GM21360 (cell line): ENCODE data around the gene NDST3.
A peak's percentile ranks its signal among the peaks of the same experiment; 100 is the strongest.

Experiments
- ATAC-seq: cut with Tn5 transposase; IDR thresholded peaks from one replicate; pipeline ENCODE4 v1.9.1; 2021; ENCODE audit warnings: mild to moderate bottlenecking, moderate library complexity; ENCODE audit not compliant: unreplicated experiment

Gene NDST3

GRCh38 chr4:118076958-118077766 is 42.9 kb downstream of the NDST3 start:
- peak; percentile 95 for ATAC-seq

GRCh38 chr4:118077767-118078105 is 43.5 kb downstream of the NDST3 start:
- no peak for ATAC-seq

GRCh38 chr4:118081434-118081833 is 47.1 kb downstream of the NDST3 start:
- no peak for ATAC-seq

- no peak for ATAC-seq
Observed at GRCh38 chr4:118082182-118082581, 47.9 kb downstream of the NDST3 start.

GRCh38 chr4:118085700-118086099 is 51.4 kb downstream of the NDST3 start:
- no peak for ATAC-seq

- ATAC-seq: no peak
Observed at GRCh38 chr4:118086344-118086743, 52.1 kb downstream of the NDST3 start.

- no peak for ATAC-seq
Observed at GRCh38 chr4:118087366-118087765, 53.1 kb downstream of the NDST3 start.

GRCh38 chr4:118099106-118099505 is 64.8 kb downstream of the NDST3 start:
- no peak for ATAC-seq

- ATAC-seq: no peak
Observed at GRCh38 chr4:118102195-118102594, 67.9 kb downstream of the NDST3 start.

- no peak for ATAC-seq
Observed at GRCh38 chr4:118112117-118113046, 78.1 kb downstream of the NDST3 start.

- peak; percentile 96 for ATAC-seq
Observed at GRCh38 chr4:118113220-118113619, 78.9 kb downstream of the NDST3 start.

GRCh38 chr4:118114720-118115119 is 80.4 kb downstream of the NDST3 start:
- ATAC-seq: no peak

GRCh38 chr4:118120120-118120760 is 86.0 kb downstream of the NDST3 start:
- no peak for ATAC-seq

GRCh38 chr4:118124997-118125396 is 90.7 kb downstream of the NDST3 start:
- no peak for ATAC-seq

GRCh38 chr4:118139241-118139640 is 105.0 kb downstream of the NDST3 start:
- ATAC-seq: no peak

GRCh38 chr4:118141240-118141639 is 107.0 kb downstream of the NDST3 start:
- no peak for ATAC-seq

- ATAC-seq: no peak
Observed at GRCh38 chr4:118154649-118155048, 120.4 kb downstream of the NDST3 start.

GRCh38 chr4:118155516-118155915 is 121.2 kb downstream of the NDST3 start:
- ATAC-seq: no peak

GRCh38 chr4:118158763-118159375 is 124.6 kb downstream of the NDST3 start:
- no peak for ATAC-seq

GRCh38 chr4:118167306-118167705 is 133.0 kb downstream of the NDST3 start:
- no peak for ATAC-seq

GRCh38 chr4:118171381-118171780 is 137.1 kb downstream of the NDST3 start:
- ATAC-seq: no peak
